HG02884 (cell line): ENCODE data around the gene C11orf54.

Experiments used
- ATAC-seq: cut with Tn5 transposase; IDR thresholded peaks from one replicate; pipeline ENCODE4 v1.9.1; 2021; ENCODE audit warnings: mild to moderate bottlenecking, moderate library complexity; ENCODE audit not compliant: unreplicated experiment

Gene C11orf54

GRCh38 chr11:93741094-93741881 lies at the start of gene C11orf54, which contains the start of gene TAF1D:
C11orf54 (plus strand) TSS chr11:93741672; CDS start chr11:93747394, 5,722 bp downstream.
TAF1D (minus strand) TSS chr11:93741495; CDS start chr11:93739304, 2,191 bp downstream.
- ATAC-seq = peak; percentile 73

GRCh38 chr11:93694109-93694508 lies 47.4 kb upstream of the C11orf54 start:
- no peak for ATAC-seq

GRCh38 chr11:93694557-93694956 lies 46.9 kb upstream of the C11orf54 start:
- no peak for ATAC-seq

GRCh38 chr11:93697611-93698010 lies 43.9 kb upstream of the C11orf54 start:
- ATAC-seq = no peak

- ATAC-seq = no peak
Measured at GRCh38 chr11:93700830-93701229, 40.6 kb upstream of the C11orf54 start.

- no peak for ATAC-seq
Measured at GRCh38 chr11:93704237-93704636, 37.2 kb upstream of the C11orf54 start.

- no peak for ATAC-seq
Measured at GRCh38 chr11:93710239-93710638, 31.2 kb upstream of the C11orf54 start.

GRCh38 chr11:93712678-93713077 lies 28.8 kb upstream of the C11orf54 start:
- ATAC-seq = no peak

- no peak for ATAC-seq
Measured at GRCh38 chr11:93715797-93716396, 25.6 kb upstream of the C11orf54 start.

- no peak for ATAC-seq
Measured at GRCh38 chr11:93717501-93717900, 24.0 kb upstream of the C11orf54 start.

- ATAC-seq = peak; percentile 79
Measured at GRCh38 chr11:93718057-93718563, 23.4 kb upstream of the C11orf54 start.

GRCh38 chr11:93719310-93719709 lies 22.2 kb upstream of the C11orf54 start:
- ATAC-seq = no peak

GRCh38 chr11:93720522-93720921 lies 20.9 kb upstream of the C11orf54 start:
- ATAC-seq = no peak

GRCh38 chr11:93724089-93724488 lies 17.4 kb upstream of the C11orf54 start:
- ATAC-seq = no peak

- no peak for ATAC-seq
Measured at GRCh38 chr11:93727985-93728791, 13.3 kb upstream of the C11orf54 start.

GRCh38 chr11:93728792-93729128 lies 12.7 kb upstream of the C11orf54 start:
- no peak for ATAC-seq

GRCh38 chr11:93729129-93729616 lies 12.3 kb upstream of the C11orf54 start:
- no peak for ATAC-seq

GRCh38 chr11:93730108-93731107 lies 11.1 kb upstream of the C11orf54 start:
- ATAC-seq = no peak

GRCh38 chr11:93732237-93732892 lies 9.1 kb upstream of the C11orf54 start:
- no peak for ATAC-seq
